ENCODE measurements around the gene GPC5. TPM values are rescaled to one million over a fixed set of nuclear protein-coding genes. Genes with fewer than 3 reads are reported as not detected.
"Not testable (repeated sequence)": the region's sequence is repeated elsewhere in the genome, so short reads cannot be mapped to it uniquely, and the experiment has no call there.

GPC5 gene
- total RNA-seq, 3 donors from 2014 or later: 0.13 to 0.16 TPM; not detected in 1

DNA sequence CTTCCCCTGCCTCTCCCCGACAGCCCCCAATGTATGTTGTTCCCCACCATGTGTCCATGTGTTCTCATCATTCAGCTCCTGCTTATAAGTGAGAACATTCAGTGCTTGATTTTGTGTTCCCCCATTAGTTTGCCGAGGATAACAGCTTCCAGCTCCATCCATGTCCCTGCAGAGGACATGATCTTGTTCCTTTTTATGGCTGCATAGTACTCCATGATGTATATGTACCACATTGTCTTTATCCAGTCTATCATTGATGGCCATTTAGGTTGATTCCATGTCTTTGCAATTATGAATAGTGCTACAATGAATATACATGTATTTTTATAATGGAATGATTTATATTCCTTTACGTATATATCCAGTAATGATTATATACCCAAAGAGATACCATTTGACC is 399.9 kb downstream of the GPC5 start:
- H3K4me3 Mint-ChIP-seq; H3K27me3 Mint-ChIP-seq (ENCODE audit: low read depth); H3K36me3 Mint-ChIP-seq (ENCODE audit: insufficient read depth); DNase-seq; H3K4me1 Mint-ChIP-seq (ENCODE audit: low read depth); ATAC-seq: not testable (repeated sequence)
- H3K9me3 Mint-ChIP-seq: peaks cover 12% of the 10 kb centered on the region

DNA sequence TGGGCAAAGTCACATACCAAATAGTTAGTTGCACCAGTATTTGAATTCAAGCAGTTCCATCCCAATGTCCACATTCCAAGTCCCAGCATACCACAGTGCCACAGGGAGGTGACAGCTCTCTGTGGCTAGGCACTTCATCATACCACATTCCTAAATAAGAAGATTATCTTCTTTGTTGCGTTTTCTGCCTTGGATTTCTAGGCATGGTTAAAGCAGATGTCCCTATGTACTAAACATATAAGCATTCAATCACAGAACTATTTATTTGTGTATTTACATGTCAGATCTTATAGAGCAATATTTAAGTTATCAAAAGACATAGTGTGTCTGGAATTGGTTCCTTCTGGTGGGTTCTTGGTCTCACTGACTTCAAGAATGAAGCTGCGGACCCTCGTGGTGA is 403.4 kb downstream of the GPC5 start:
- H3K27me3 Mint-ChIP-seq (ENCODE audit: low read depth); ATAC-seq; H3K4me1 Mint-ChIP-seq (ENCODE audit: low read depth); H3K9me3 Mint-ChIP-seq; DNase-seq; H3K4me3 Mint-ChIP-seq; H3K36me3 Mint-ChIP-seq (ENCODE audit: insufficient read depth): not testable (repeated sequence)

DNA sequence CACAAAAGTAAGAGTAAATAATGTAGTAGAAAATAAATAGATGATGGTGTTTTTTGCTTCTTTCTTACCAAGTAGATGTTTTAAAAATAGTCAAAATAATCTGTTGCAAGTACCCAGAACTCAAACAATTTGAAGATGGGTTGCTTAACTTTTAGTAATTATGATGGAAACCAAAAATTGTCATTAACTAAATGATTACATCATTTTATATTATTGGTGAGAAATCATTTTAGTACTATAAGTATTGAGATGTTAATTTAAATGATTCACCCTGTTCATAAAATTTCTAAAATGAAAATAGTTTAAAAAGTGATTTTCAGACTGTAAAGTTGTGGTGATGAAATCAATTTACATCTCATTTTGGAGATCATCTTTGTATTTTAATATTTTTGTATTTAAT is 404.5 kb downstream of the GPC5 start:
- Mint-ChIP-seq H3K4me3 (no peak overlapping the region), H3K4me1 (ENCODE audit: low read depth) (no peaks in the 10 kb centered on the region), H3K36me3 (ENCODE audit: insufficient read depth) (no peaks in the 10 kb centered on the region), H3K27me3 (ENCODE audit: low read depth) (no peaks in the 10 kb centered on the region), H3K9me3 (peaks cover 9% of the 10 kb centered on the region)
- ATAC-seq (no peak), DNase-seq (no peak)

DNA sequence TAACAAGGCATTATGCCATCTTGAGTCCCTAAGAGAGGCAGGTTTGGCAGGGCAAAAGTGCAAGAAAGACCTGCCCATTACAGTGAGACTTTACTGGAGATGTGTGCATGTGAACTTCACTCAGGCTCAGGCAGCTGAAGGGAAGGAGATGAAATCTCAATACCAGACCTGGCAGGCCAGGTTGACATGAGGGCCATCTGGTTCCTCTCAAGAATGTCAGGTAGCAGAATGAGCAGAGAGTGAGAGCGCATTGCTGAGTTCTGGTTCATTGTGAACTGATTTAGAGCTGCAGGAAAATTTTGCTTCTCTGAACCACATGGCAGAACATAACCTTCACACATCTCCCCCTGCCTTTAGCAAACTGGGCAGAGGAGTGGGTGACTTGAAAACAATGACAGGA is 406.3 kb downstream of the GPC5 start:
- Mint-ChIP-seq H3K27me3 (ENCODE audit: low read depth) (no peaks in the 10 kb centered on the region), H3K4me1 (ENCODE audit: low read depth) (no peaks in the 10 kb centered on the region), H3K36me3 (ENCODE audit: insufficient read depth) (no peaks in the 10 kb centered on the region), H3K4me3 (no peak overlapping the region), H3K9me3 (peaks cover 2% of the 10 kb centered on the region)
- ATAC-seq (no peak), DNase-seq (no peak)

DNA sequence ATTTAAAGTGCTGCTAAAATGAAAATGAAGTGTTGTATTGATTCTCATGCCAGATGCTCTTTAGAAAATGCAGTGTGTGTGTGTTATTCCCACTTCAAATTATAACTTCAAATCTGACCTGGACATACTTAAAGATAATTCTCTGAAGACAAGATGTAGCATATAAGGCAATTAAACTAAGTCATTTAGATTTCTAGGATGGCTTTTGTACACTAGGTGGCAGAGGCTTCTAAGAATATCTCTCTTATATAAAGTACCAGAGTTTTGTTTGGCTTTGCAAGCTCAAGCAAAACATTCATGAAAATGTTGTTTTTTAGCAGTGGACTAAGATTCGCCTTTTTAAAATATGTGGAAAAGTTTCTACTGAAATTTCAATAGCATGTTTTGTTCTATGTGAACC is 407.2 kb downstream of the GPC5 start:
- no peak for DNase-seq
- no peaks in the 10 kb centered on the region for H3K36me3 Mint-ChIP-seq (ENCODE audit: insufficient read depth)
- H3K4me3 Mint-ChIP-seq: no peak overlapping the region
- peaks cover 2% of the 10 kb centered on the region for H3K9me3 Mint-ChIP-seq
- ATAC-seq: no peak
- no peaks in the 10 kb centered on the region for H3K4me1 Mint-ChIP-seq (ENCODE audit: low read depth)
- no peaks in the 10 kb centered on the region for H3K27me3 Mint-ChIP-seq (ENCODE audit: low read depth)

DNA sequence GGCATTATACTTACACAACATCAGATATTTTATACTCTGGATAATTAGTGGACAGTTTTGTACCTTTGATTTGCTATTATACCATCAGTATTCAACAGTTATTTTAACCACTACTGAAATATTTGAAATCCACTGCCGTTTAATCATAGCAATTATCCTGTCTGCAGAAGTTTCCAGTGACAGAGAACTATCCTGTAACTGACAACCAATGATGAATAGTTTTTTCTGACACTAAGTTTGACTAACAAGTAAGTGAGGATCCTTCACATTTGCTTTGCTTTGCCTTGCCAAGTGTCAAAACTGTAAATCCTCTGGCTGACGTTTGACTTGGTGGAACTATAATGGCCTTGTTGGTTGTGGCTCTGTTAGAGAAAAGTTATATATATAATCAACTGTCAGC is 410.7 kb downstream of the GPC5 start:
- no peaks in the 10 kb centered on the region for H3K36me3 Mint-ChIP-seq (ENCODE audit: insufficient read depth)
- no peak overlapping the region for H3K4me3 Mint-ChIP-seq
- peaks cover 2% of the 10 kb centered on the region for H3K9me3 Mint-ChIP-seq
- DNase-seq: no peak
- no peaks in the 10 kb centered on the region for H3K4me1 Mint-ChIP-seq (ENCODE audit: low read depth)
- no peaks in the 10 kb centered on the region for H3K27me3 Mint-ChIP-seq (ENCODE audit: low read depth)
- ATAC-seq: no peak

DNA sequence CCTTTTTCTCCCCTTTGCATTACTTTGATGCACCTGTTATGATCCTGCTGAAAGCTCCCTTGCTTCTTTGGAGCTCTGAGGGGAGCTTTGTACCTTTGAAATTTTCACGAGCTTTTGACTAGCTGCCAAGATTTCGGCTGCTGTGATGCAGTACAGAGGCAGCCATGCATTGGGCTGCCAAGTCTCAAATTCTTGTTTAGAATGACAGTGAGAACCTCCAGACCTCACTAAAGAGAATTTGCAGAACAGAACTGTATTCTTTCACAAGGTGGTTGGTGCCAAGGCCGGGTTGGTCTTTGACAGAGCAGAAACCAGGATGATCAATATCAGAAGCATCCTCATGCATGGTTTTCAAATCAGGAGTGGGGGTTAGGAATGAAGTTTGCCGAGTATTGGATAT is 414.8 kb downstream of the GPC5 start:
- Mint-ChIP-seq H3K9me3 (no peaks in the 10 kb centered on the region), H3K27me3 (ENCODE audit: low read depth) (no peaks in the 10 kb centered on the region), H3K4me3 (no peak overlapping the region), H3K4me1 (ENCODE audit: low read depth) (no peaks in the 10 kb centered on the region), H3K36me3 (ENCODE audit: insufficient read depth) (no peaks in the 10 kb centered on the region)
- DNase-seq: no peak
- no peak for ATAC-seq

DNA sequence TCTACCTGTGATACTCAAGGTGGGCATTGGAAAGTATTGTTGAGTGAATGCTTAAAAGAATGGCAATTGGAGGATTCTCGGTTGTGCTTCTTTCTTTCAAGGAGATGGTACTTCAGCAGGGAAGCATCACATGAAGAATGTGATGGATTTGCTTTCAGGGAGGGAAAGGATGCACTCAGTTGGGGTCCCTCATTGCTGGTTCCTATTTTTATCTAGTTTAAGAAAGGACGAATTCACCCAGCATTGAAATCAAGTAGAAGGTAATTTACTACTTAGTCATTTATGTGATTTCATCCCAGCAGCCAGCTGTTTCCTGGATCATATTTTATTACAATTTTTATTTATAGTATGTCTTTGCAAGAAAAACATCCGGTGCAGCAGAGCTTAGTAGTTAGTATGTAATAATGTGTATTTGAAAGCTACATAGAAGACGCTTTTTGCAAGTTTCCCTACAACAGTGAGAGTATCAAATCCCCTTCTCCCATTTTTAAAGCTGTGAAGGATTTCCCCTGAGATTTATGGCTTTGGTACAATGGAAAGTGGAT is 417.9 kb downstream of the GPC5 start:
- ATAC-seq: no peak
- no peak overlapping the region for H3K4me3 Mint-ChIP-seq
- H3K9me3 Mint-ChIP-seq: no peaks in the 10 kb centered on the region
- DNase-seq: no peak
- H3K27me3 Mint-ChIP-seq (ENCODE audit: low read depth): no peaks in the 10 kb centered on the region
- no peaks in the 10 kb centered on the region for H3K36me3 Mint-ChIP-seq (ENCODE audit: insufficient read depth)
- no peaks in the 10 kb centered on the region for H3K4me1 Mint-ChIP-seq (ENCODE audit: low read depth)

DNA sequence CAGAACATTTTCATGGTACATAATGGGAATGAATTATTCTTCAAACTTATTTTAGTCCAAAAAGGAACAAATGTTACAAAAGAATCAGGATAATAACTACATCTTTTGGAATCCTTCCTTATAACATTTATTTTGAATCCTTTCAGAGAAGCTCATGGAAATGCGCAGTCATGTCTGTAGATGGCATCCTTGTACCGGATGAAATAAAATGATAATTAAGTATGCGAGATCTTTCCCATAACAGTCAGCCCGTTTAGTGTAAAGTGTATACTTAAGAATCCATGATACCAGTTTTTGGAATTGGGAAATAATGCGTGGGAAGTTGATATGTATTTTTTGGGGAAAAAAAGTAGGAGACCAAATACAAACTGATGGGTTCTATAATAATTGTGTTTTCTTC is 418.8 kb downstream of the GPC5 start:
- DNase-seq (no peak), ATAC-seq (no peak)
- peaks cover 3% of the 10 kb centered on the region for H3K9me3 Mint-ChIP-seq
- H3K27me3 Mint-ChIP-seq (ENCODE audit: low read depth): no peaks in the 10 kb centered on the region
- no peaks in the 10 kb centered on the region for H3K36me3 Mint-ChIP-seq (ENCODE audit: insufficient read depth)
- H3K4me3 Mint-ChIP-seq: no peak overlapping the region
- H3K4me1 Mint-ChIP-seq (ENCODE audit: low read depth): no peaks in the 10 kb centered on the region

DNA sequence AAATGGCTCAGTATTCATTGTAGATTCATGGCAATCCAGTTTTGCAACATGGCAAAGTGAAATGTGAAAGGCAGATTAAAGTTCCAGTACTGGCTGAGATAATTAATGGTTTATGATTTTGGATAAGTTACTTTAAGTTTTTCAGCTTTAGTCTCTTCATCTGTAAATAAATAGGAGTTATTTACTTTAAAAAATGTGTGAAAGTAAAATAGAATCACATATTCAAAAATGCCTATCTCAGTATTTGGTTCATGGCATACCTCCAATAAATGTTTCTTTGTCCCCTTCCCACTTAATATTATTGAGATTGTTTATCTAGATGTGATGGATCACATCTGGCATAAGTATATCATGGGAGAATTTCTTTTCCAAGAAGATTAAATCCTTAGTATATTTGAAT is 426.0 kb downstream of the GPC5 start:
- H3K4me3 Mint-ChIP-seq: no peak overlapping the region
- ATAC-seq: no peak
- H3K4me1 Mint-ChIP-seq (ENCODE audit: low read depth): no peaks in the 10 kb centered on the region
- no peaks in the 10 kb centered on the region for H3K36me3 Mint-ChIP-seq (ENCODE audit: insufficient read depth)
- no peak for DNase-seq
- no peaks in the 10 kb centered on the region for H3K27me3 Mint-ChIP-seq (ENCODE audit: low read depth)
- peaks cover 19% of the 10 kb centered on the region for H3K9me3 Mint-ChIP-seq

DNA sequence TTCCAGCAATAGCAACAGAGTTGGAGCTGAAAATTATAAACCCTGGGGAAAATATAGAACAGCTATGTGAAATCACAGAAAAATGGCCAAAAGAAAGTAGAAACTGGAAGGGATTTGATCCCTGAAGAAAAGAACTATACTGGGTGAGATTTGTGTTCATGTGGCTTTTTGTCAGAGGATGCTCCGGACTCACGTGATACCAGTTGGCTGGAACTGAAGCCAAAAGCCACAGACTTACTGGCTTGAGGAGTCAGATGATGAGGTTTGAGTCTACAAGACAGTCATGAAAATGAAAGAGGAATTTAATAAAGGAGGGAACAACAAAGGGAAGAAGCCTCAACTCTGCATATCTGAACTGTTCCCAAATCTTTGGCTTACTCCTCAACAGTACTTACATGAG is 427.1 kb downstream of the GPC5 start:
- Mint-ChIP-seq H3K36me3 (ENCODE audit: insufficient read depth) (no peaks in the 10 kb centered on the region), H3K4me3 (no peak overlapping the region), H3K9me3 (peaks cover 22% of the 10 kb centered on the region), H3K4me1 (ENCODE audit: low read depth) (no peaks in the 10 kb centered on the region), H3K27me3 (ENCODE audit: low read depth) (no peaks in the 10 kb centered on the region)
- DNase-seq (no peak), ATAC-seq (no peak)

DNA sequence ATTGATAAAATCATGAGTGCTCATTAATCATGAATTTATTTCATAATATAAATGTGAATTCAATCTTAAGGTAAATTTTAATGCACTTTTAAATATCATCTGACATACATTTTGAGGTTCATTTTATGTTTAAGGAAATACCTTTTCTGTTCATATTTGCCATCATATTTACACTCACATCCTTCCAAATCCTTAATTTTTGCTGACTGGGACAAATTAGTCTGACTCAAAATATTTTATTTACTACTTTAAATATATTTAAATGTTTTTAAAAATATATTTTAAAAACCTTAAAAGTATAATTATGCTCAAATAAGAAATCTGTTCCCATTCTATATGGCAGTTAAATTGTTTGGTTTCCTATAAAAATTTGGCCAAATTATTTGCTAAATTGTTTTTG is 438.1 kb downstream of the GPC5 start:
- Mint-ChIP-seq H3K9me3 (peaks cover 9% of the 10 kb centered on the region), H3K36me3 (ENCODE audit: insufficient read depth) (no peaks in the 10 kb centered on the region), H3K27me3 (ENCODE audit: low read depth) (no peaks in the 10 kb centered on the region), H3K4me1 (ENCODE audit: low read depth) (no peaks in the 10 kb centered on the region), H3K4me3 (no peak overlapping the region)
- ATAC-seq: no peak
- DNase-seq: no peak

DNA sequence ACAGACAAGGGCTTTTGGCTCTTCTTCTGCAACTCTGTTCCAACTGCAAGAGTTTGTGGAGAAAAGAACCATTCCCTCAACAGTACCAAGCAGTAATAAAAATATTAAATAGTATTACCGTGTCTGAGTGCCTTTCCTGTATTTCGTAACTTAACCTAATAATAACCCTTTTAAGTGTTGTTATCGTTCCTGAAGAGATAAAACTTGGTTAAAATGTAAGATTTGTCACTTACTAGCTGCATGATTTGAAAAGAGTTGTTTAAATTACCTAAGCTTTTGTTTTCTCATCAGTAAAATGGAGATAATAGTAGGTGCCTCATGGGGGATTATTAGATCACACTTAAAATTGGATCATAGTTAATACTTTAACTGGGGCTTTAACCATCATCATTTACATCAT is 447.2 kb downstream of the GPC5 start:
- Mint-ChIP-seq H3K27me3 (ENCODE audit: low read depth) (no peaks in the 10 kb centered on the region), H3K4me3 (no peak overlapping the region), H3K36me3 (ENCODE audit: insufficient read depth) (no peaks in the 10 kb centered on the region), H3K4me1 (ENCODE audit: low read depth) (no peaks in the 10 kb centered on the region), H3K9me3 (peaks cover 8% of the 10 kb centered on the region)
- no peak for ATAC-seq
- DNase-seq: no peak

DNA sequence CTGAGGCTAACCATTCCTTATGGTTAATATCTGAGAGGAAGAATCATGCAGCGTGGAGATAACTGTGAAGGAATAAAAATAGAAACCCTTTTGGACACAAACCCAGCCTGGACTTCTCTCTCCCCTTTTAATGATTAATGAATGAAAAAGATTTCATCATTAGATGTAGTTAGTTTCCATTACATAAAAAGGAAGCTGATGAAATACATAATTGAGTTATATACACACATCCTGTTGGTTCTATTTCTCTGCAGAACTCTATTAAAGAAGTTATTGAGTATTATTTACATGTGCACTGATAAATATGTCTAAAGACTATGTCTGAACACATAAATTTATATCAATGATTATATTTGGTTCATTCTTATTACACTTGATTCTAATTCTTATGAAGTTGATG is 465.3 kb downstream of the GPC5 start:
- DNase-seq: no peak
- Mint-ChIP-seq H3K4me3 (no peak overlapping the region), H3K27me3 (ENCODE audit: low read depth) (no peaks in the 10 kb centered on the region), H3K9me3 (peaks cover 10% of the 10 kb centered on the region), H3K36me3 (ENCODE audit: insufficient read depth) (no peaks in the 10 kb centered on the region), H3K4me1 (ENCODE audit: low read depth) (no peaks in the 10 kb centered on the region)
- ATAC-seq: no peak

DNA sequence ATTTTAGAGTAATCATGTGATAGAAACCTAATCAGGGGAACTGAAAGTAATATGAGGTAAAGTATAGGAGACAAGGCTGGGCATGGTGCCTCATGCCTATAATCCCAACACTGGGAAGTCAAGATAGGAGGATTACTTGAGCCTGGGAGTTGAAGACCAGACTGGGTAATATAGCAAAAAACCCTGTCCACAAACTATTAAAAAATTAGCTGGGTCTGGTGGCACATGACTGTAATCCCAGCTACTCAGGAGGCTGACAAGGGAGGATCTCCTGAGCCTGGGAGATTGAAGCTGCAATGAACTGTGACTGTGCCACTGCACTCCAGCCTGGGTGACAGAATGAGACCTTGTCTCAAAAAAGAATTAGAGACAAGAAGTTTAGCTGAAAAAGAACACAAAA is 469.9 kb downstream of the GPC5 start:
- Mint-ChIP-seq H3K27me3 (ENCODE audit: low read depth) (no peaks in the 10 kb centered on the region), H3K9me3 (peaks cover 8% of the 10 kb centered on the region), H3K4me1 (ENCODE audit: low read depth) (no peaks in the 10 kb centered on the region), H3K4me3 (no peak overlapping the region), H3K36me3 (ENCODE audit: insufficient read depth) (no peaks in the 10 kb centered on the region)
- DNase-seq (no peak), ATAC-seq (no peak)

DNA sequence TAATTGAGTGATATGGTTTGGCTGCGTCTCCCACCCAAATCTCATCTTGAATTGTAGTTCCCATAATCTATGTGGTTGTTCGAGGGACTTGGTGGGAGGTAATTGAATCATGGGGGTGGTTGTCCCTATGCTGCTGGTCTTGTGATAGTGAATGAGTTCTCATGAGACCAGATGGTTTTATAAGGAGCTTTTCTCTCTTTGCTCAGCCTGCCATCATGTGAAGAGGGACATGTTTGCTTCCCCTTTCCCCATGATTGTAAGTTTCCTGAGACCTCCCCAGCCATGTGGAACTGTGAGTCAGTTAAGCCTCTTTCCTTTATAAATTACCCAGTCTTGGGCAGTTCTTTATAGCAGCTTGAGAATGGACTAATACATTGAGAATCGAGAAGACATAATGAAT is 480.1 kb downstream of the GPC5 start:
- Mint-ChIP-seq H3K4me3 (no peak overlapping the region), H3K36me3 (ENCODE audit: insufficient read depth) (no peaks in the 10 kb centered on the region), H3K27me3 (ENCODE audit: low read depth) (no peaks in the 10 kb centered on the region), H3K9me3 (peaks cover 10% of the 10 kb centered on the region), H3K4me1 (ENCODE audit: low read depth) (no peaks in the 10 kb centered on the region)
- DNase-seq: no peak
- no peak for ATAC-seq

Measured in activated T-cell treated with anti-CD3 and anti-CD28 coated beads, Interleukin-2, amount 50 U/mL, for 4 hours (primary cell).